GM23338 (cell line): ENCODE results near the gene SLC40A1.

Experiments
- CREB1 ChIP-seq: fragments of 250-450 bp; sonication (Bioruptor Pico); IDR thresholded peaks from 2 replicates; pipeline ENCODE4 v1.5.0; 2020; ENCODE audit warnings: low read depth, mild to moderate bottlenecking, moderate library complexity
- CTCF ChIP-seq, 2 experiments: fragments of 200-600 bp in 1 of 2; sonication (generic) in 1 of 2; conservative IDR thresholded peaks; 2 replicates each; pipeline versions ENCODE4 v1.5.1 to v1.6.1; 2016 to 2017; ENCODE audit warnings: antibody characterized with exemption in 2 of 2, low read depth in 2 of 2, mild to moderate bottlenecking in 2 of 2, moderate library complexity in 1 of 2
- ETS1 ChIP-seq: IDR thresholded peaks from 2 replicates; pipeline ENCODE4 v1.6.1; 2016; ENCODE audit warnings: antibody characterized with exemption
- EZH2 ChIP-seq: fragments of 200-600 bp; sonication (generic); IDR thresholded peaks from one replicate; pipeline ENCODE4 v1.8.0; 2017; ENCODE audit warnings: antibody characterized with exemption, mild to moderate bottlenecking, low read depth; ENCODE audit not compliant: unreplicated experiment
- EZH2phosphoT487 ChIP-seq: fragments of 200-600 bp; sonication (generic); IDR thresholded peaks from one replicate; pipeline ENCODE4 v1.8.1; 2018; ENCODE audit warnings: antibody characterized with exemption; ENCODE audit not compliant: unreplicated experiment
- JUNB ChIP-seq: IDR thresholded peaks from one replicate; pipeline ENCODE4 v1.6.1; 2016; ENCODE audit warnings: antibody characterized with exemption; ENCODE audit not compliant: unreplicated experiment
- NANOG ChIP-seq: IDR thresholded peaks from 2 replicates; pipeline ENCODE4 v1.6.1; 2016; ENCODE audit warnings: antibody characterized with exemption, borderline replicate concordance
- POLR2AphosphoS5 ChIP-seq: IDR thresholded peaks from 2 replicates; pipeline ENCODE4 v1.6.1; 2016; ENCODE audit warnings: antibody characterized with exemption, low read depth
- REST ChIP-seq: IDR thresholded peaks from one replicate; pipeline ENCODE4 v1.6.1; 2018; ENCODE audit warnings: antibody characterized with exemption; ENCODE audit not compliant: unreplicated experiment
- STAT1 ChIP-seq: IDR thresholded peaks from one replicate; pipeline ENCODE4 v1.6.1; 2016; ENCODE audit warnings: antibody characterized with exemption; ENCODE audit not compliant: unreplicated experiment
- ZNF114 ChIP-seq: fragments of 250-450 bp; sonication (Bioruptor Pico); IDR thresholded peaks from 2 replicates; pipeline ENCODE4 v1.5.0; 2020; ENCODE audit warnings: mild to moderate bottlenecking, moderate library complexity
- ZNF331 ChIP-seq: fragments of 250-450 bp; sonication (Bioruptor Pico); IDR thresholded peaks from 2 replicates; pipeline ENCODE4 v1.5.0; 2020; ENCODE audit warnings: low read depth, mild to moderate bottlenecking, moderate library complexity

GRCh38 chr2:189599245-189599644 is 18.7 kb upstream of the SLC40A1 start:
- TF ChIP-seq CTCF (conservative IDR thresholded peaks at IDR 0.05; ENCODE audit: low read depth in 2 of 2), result no peak
- TF ChIP-seq EZH2, result no peak
- TF ChIP-seq REST, result no peak
- no peak for TF ChIP-seq POLR2AphosphoS5
- TF ChIP-seq ZNF114 (CRISPR knock-in tag), result no peak
- TF ChIP-seq EZH2phosphoT487, result no peak
- TF ChIP-seq CREB1 (CRISPR knock-in tag), result no peak
- no peak for TF ChIP-seq STAT1
- TF ChIP-seq JUNB, result no peak
- no peak for TF ChIP-seq ZNF331 (CRISPR knock-in tag)
- TF ChIP-seq NANOG, result no peak
- no peak for TF ChIP-seq ETS1
